ENCODE results near the gene RAPSN. TPM values are rescaled to one million over a fixed set of nuclear protein-coding genes. Genes with fewer than 3 reads are reported as not detected.

Gene RAPSN
- total RNA-seq, 1 donor from 2014 or later: 0.64 TPM

DNA sequence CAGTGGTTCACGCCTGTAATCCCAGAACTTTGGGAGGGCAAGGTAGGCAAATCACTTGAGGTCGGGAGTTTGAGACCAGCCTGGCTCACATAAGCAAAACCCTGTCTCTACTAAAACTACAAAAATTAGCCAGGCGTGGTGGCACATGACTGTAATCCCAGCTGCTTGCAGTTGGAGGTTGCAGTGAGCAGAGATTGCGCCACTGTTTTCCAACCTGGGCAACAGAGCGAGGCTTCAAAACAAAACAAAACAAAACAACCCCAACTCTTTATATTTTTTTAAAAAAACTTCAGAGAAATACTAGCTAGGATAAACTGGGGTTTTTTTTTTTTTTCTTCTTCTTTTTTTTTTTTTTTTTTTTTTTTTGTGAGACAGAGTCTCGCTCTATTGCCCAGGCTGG lies 31.8 kb upstream of the RAPSN start:
- no peak overlapping the region for H3K27ac ChIP-seq
- intact Hi-C loops (cut with DNase I): no loop called here
- ATAC-seq (no peak), DNase-seq (no peak)
- H3K4me3 ChIP-seq: no peak overlapping the region
- no peaks in the 10 kb centered on the region for H3K27me3 ChIP-seq
- no peaks in the 10 kb centered on the region for H3K9me3 ChIP-seq
- peaks cover 11% of the 10 kb centered on the region for H3K4me1 ChIP-seq
- H3K36me3 ChIP-seq: peaks cover 99% of the 10 kb centered on the region
- TF ChIP-seq, protein P1, sequence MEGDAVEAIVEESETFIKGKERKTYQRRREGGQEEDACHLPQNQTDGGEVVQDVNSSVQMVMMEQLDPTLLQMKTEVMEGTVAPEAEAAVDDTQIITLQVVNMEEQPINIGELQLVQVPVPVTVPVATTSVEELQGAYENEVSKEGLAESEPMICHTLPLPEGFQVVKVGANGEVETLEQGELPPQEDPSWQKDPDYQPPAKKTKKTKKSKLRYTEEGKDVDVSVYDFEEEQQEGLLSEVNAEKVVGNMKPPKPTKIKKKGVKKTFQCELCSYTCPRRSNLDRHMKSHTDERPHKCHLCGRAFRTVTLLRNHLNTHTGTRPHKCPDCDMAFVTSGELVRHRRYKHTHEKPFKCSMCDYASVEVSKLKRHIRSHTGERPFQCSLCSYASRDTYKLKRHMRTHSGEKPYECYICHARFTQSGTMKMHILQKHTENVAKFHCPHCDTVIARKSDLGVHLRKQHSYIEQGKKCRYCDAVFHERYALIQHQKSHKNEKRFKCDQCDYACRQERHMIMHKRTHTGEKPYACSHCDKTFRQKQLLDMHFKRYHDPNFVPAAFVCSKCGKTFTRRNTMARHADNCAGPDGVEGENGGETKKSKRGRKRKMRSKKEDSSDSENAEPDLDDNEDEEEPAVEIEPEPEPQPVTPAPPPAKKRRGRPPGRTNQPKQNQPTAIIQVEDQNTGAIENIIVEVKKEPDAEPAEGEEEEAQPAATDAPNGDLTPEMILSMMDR (IDR thresholded peaks at IDR 0.05): no peak

DNA sequence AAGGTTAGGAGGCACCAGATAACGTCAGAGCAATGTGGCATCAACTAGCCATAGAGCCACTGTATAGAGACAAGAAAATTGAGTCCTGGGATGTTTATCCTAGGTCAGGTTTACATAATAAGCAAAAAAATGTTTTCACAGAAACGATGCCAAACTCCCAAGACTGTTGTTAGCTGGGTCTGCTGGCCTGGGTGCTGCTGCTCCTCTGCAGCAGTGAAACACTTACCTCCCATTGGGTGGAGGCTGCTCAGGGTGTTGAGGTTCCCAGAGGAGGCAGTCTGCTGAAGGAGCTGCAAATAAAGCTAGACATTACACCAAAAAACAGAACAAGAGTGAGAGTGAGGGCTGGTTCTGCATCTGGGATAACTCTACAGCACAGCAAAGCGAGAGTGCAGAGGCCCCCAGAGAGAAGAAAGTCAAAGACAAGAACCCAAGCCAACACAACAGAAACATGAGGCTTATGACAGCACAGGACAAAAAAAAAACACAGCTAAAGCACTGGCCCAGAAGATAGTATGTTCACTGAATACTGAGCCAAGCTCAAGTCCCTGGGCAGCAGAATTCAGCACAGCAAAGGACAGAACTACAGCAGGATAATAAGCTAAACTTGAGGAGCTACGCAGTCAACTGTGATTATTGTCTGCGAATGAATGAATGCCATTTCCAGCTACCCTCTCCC lies 29.9 kb upstream of the RAPSN start:
- TF ChIP-seq, protein P1 (IDR thresholded peaks at IDR 0.05): no peak
- peaks cover 100% of the 10 kb centered on the region for H3K36me3 ChIP-seq
- no peak overlapping the region for H3K27ac ChIP-seq
- DNase-seq (no peak), ATAC-seq (no peak)
- H3K27me3 ChIP-seq: no peaks in the 10 kb centered on the region
- H3K9me3 ChIP-seq: no peaks in the 10 kb centered on the region
- intact Hi-C loops (cut with DNase I): no loop called here
- peaks cover under 1% of the 10 kb centered on the region for H3K4me1 ChIP-seq
- H3K4me3 ChIP-seq: no peak overlapping the region

DNA sequence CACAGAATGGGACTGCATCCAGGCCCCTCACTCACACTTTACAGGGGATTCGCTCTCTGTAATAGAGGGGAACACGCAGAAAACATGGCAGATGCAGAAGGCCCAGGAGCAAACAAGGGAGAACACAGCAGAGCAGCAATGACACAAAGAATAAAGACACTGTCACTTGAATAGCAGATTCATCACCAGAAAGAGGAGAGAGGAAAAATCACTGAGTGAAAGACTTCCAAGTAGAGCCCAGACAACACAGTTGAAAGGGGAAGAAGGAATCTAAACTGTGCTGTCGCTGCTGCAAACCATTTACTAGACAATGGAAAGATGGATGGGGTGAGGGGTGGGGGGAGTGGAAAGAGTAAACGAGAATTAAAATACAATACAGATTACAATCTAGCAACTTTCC lies 28.8 kb upstream of the RAPSN start:
- H3K27ac ChIP-seq: no peak overlapping the region
- TF ChIP-seq, protein P1 (IDR thresholded peaks at IDR 0.05): no peak
- ATAC-seq (no peak), DNase-seq (no peak)
- no peaks in the 10 kb centered on the region for H3K27me3 ChIP-seq
- no peaks in the 10 kb centered on the region for H3K9me3 ChIP-seq
- intact Hi-C loops (cut with DNase I): no loop called here
- H3K36me3 ChIP-seq: peaks cover 100% of the 10 kb centered on the region
- no peak overlapping the region for H3K4me3 ChIP-seq
- no peaks in the 10 kb centered on the region for H3K4me1 ChIP-seq

DNA sequence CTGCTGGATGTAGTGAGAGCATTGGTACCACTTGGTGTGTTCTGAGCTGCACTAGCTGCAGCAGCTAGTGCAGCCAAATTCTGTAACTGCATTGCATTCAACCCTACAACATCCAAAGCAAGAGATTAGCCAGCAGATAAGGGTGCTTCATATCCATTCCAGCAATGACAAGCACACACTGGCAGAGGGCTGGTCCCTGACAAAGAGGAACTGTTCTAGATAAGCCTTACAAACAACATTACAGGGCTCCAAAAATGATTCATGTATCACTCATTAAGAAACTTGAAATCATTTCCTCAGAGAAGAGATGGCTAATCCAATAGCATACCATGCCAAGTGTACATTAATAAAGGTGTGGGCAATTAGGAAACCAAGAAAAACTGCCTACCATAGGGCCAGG lies 28.4 kb upstream of the RAPSN start:
- H3K27me3 ChIP-seq: no peaks in the 10 kb centered on the region
- intact Hi-C loops (cut with DNase I): no loop called here
- TF ChIP-seq, protein P1 (IDR thresholded peaks at IDR 0.05): no peak
- DNase-seq: no peak
- peak; percentile 58 for ATAC-seq
- H3K36me3 ChIP-seq: peaks cover 100% of the 10 kb centered on the region
- H3K4me1 ChIP-seq: no peaks in the 10 kb centered on the region
- no peaks in the 10 kb centered on the region for H3K9me3 ChIP-seq
- H3K4me3 ChIP-seq: no peak overlapping the region
- H3K27ac ChIP-seq: no peak overlapping the region

DNA sequence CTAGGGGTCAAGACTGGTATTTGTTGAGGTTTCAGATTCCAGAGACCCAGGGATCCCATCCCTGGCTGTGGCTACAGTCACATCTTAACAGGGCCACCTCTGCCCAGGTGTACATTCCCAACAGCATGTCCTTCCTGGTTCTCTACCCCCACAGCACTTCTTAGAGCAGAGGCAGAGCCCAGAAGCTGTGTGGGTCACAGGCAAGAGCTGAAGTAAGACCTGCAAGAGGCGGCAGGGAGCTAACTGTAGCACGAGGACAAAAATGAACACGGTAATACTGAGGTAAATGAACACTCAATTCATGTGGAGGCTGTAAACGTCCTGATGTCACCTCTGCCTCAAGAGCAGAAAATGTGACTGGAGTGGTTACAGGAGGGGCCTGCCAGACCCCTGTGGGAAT lies 21.7 kb upstream of the RAPSN start:
- TF ChIP-seq, protein P1 (IDR thresholded peaks at IDR 0.05): no peak
- Histone ChIP-seq H3K27ac (no peak overlapping the region), H3K36me3 (peaks cover 89% of the 10 kb centered on the region), H3K27me3 (no peaks in the 10 kb centered on the region), H3K4me3 (no peak overlapping the region), H3K4me1 (peaks cover 14% of the 10 kb centered on the region), H3K9me3 (no peaks in the 10 kb centered on the region)
- DNase-seq (no peak), ATAC-seq (no peak)
- intact Hi-C loops (cut with DNase I): no loop called here

Data from upper lobe of right lung (tissue), 1 donor.